Islet precursor cell (in vitro differentiated cells): Measurements from ENCODE around the gene CSNK1G2.

Experiments
- DNase-seq: peaks from one replicate; pipeline ENCODE4 v3.0.0-alpha.2; 2018

CSNK1G2 gene

DNA sequence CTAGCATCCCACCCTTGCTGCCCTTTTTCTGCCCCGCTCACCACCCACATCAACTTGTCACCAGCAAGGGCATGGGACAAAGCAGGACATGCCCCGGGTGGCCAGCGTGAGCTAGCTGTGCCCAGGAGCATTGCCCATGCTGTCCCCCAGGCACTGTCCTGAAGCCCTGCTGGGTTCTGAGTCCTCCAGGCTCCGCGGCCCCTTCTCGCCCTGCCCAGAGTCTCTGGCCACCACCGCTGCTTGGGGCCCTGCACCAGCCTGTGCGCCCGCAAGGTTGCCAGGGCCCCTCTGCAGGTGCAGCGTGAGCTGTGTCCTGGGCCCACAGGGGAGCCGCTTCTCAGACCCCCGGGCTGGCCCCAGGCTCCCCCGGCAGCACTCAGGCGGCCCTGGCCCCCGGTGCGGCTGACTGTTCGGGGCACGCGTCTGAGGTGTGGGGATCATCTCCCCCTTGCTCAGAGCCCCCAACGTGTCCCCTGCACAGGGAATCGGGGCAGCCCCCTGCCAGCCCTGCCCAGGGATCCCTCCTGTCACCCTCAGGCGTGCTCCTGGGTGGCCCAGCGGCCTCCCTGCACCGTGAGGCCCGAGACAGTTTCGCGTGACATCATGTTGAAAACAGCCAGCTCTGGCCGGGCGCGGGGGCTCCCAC is 4.1 kb downstream of the CSNK1G2 start:
- DNase-seq, result no peak

DNA sequence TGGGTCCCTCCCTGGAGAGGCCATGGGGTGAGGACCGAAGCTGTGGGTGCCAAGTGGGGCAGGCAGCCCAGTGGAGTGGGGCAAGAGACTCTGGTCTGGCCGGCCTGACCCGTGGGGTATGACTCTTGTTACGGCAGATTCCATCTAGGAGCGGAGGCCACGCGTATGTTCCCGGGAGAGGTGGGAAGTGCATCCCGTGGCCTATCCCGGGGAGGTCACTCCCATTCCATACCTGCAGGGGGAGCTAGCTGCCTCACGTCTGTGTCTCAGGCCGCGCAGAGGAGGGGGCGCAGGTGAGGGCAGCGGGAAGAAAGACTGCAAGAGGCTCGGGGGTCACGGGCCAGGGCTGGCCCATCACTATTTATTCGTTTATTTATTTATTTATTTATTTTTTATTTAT is 4.9 kb downstream of the CSNK1G2 start:
- DNase-seq, result peak; percentile 88

DNA sequence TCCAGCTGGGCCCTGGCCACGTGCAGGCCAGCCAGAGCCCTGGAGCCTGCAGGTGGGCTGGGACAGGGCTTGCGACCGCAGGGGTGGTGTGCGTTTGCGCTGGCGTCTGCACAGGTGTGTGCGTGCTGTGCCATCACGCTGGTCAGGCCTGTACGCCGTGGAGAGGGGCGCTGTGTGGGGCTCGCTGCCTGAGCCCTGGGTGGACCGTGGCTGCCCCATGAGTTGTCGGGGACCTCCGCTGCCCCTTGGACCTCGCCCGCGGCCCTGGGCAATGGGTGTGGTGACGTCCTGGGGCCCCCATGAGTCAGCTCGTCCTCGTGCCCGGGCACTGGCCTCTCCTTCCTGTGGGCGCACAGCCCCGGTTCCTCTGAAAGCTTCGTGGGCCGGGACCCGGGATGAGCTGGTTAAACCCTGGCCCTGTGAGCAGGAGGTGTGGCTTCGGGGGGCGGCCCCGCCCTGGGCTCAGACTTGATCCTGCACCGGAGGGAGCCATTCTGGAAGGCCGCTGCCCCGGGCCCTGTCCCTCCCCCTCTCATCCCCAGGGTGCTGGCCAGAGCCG is 6.8 kb downstream of the CSNK1G2 start:
- DNase-seq, result no peak

DNA sequence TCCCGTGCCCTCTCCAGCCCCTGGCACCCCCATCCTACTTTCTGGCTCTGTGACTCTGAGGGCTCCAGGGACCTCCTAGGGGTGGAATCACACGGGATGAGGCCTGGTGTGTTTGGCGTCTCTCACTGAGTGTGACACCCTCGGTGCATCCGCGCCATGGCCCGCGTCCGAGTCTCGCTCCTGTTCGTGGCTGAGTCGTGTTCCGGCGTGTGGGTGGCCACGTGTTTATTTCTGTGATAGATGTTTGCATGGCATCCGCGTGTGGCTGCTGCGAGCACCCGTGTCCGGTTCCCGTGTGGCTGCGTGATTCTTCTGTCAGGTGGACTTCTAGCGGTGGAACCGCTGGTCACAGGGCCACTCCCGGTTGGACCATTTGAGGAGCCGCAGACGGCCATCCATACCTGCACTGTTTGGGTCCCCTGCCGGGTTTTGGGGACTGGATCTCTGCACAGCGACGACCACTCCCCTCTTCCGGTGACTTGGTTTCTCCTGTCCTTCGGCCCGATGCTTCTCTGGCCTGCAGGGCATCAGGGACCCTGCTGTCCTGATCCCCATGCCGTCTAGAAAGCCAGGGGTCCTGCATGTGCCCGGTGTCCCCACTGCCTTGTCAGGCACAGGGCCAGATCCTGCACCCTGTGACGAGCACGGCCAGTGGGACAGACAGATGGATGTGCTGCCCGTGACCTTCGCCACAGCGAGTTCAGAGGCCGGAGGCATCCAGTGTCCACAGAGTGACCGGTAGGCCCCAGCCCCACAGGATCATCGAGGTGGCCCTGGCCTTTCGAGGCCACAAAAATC is 8.5 kb downstream of the CSNK1G2 start:
- DNase-seq, result no peak

DNA sequence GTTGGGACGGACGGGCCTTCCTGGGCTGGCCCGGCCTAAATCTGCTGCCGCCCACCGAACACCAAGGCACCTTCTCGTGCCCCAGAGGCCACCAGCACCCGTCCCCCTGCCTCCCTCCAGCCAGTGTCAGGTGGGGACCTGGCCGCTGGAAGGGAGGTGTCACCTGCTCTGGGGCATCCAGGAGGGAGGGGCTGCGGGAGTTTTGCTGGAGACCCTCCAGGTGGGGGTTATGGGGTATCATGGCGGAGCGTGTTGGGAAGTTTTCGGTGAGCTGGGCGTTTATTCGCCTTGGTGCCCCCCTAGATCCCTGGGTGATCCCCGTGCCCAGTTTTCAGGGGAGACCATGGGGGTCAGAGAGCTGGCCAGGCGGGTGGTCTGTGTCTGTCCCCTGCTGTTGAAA is 9.7 kb downstream of the CSNK1G2 start:
- no peak for DNase-seq

DNA sequence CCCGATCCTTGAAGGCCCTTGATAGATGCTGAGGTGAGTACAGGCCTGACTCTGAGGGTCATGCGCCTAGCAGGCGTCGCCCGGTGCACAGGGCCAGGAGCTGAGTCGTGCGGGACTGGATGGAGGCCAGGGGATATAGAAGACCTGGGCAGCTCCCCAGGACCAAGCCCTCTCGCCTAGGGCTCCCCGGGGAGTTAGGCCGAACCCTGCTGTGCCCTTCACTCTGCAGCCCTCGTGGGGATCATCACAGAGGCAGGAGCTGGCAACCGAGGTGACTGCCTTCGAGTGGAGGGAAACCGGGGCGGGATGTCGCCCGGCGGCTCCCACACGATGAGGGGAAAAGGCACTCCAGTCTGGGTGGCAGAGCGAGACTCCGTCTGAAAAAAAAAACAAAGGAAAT is 11.7 kb downstream of the CSNK1G2 start:
- DNase-seq, result no peak

DNA sequence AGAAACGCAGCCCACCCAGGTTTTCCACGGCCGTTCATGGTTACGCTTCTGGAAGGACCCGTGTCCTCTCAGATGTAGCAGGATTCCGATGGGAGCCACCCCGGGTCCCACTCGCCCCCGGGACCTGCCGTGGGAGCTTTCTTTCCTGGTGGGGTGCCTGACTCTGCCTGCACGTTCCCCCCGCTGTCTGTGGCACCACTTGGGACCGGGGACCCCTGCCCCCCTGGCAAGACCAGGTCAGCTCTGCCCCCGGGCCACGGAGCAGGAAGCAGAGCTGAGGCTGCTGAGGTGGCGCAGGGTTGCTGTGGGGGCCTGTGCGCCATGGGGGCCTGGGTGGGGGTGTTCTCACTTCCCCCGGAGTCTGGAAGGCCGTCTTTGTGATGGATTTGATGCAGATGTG is 12.1 kb downstream of the CSNK1G2 start:
- DNase-seq, result no peak

DNA sequence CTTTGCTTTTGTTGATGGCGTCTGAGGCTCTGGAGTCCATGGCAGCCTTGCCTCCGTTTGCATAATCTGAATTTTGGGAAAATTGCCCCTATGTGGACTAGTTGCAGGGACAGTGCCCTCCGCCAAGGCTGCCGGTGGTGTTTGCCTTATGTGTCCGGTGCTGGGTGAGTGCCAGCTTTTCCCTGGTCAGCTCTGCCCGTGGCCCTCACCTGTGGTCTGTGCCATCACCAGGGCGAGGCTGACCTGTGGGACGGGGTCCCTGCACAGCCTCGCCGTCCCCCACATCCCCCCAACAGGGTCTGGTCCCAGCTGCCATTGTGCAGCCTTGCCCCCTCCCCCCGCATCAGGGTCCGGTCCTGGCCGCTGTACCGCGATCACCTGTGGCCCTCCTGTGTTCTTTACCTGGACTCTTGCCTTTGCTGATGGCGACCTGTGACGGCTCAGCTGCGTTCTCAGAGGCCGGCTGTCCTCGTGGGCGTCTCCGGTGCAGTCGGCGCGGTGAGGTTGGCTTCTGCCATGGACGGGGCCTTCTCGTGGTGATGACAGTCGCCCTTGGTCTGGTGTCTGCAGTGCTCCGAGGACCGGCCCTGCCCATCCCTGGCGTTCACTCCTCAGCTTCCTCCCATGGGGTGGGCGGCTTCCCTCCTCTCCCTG is 12.6 kb downstream of the CSNK1G2 start:
- no peak for DNase-seq

DNA sequence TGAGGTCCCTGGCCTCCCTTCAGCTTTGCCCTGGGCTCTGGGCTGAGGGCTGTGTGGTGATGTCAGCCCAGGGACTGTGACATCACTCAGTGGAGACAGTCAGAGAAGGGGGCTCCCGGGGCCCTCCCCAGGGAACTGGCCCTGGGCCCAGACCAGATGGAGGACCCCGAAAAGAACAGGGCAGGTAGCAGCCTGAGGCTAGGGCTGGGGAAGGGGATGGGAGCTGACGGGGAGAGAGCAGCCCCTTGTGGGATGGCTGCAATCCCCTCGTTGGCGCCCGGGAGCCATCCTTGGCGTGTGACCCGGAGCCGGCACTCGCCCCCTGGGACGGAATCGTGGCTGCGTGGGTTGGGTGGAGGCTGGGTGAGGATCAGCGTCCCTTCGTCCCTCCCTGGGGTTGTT is 13.6 kb downstream of the CSNK1G2 start:
- no peak for DNase-seq

DNA sequence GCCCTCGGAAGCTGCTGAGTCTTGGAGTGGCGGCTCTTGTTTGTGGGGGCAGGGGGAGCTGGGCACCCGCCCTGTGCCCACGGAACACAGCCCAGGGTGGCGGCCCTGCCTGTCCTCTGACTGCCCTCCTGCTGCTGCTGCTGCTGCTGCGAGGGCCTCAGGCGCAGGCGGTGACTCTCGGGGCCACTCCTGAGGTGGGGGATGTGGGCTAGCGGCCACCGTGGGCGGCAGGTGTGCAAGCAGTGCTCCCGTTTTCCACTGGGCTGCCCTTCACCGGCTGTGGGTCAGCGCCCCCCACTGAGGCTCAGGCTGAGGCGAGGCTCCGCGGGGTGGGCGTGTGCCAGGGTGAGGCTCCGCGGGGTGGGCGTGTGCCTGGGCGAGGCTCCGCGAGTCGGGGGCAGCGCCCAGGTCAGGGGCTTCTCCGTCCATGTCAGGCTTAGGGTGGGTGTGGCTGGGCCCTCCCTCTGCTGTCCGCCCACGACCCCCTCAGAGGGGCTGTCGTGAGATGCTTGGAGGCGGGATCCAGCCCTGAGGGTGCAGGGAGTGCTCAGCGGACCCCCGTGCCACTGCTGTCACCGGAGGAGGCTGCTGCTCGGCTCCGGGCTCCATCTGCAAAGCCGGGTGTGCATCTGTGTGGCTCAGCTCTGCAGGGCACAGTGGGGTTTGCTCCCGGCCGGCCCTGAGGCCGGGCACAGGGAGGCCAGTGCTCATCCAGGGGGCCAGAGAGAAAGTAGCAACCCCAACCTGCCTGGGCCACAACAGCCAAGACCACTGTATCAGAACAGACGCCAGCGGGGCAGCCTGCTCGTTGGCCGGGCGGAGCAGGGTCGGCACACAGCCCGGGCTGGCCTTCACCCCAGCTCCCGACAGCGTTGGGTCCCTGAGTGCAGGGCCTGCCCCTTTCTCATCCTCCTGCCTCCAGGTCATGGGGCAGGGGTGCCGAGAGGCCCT is 14.5 kb downstream of the CSNK1G2 start:
- no peak for DNase-seq

DNA sequence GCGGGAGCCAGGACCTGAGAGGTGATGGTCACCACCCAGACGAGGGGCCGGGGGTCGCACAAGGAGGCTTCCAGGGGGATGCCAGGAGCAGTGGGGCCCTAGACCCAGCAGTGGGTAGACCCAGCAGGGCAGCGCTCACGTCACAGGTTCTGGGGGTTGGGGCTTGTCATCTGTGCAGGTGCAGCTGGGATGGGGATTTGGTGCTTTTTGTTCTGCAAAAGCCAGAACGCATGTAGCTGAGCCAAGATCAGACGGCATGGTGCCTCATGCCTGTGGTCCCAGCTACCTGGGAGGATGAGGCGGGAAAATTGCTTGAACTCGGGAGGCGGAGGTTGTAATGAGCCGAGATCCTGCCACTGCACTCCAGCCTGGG is 15.1 kb downstream of the CSNK1G2 start:
- no peak for DNase-seq

DNA sequence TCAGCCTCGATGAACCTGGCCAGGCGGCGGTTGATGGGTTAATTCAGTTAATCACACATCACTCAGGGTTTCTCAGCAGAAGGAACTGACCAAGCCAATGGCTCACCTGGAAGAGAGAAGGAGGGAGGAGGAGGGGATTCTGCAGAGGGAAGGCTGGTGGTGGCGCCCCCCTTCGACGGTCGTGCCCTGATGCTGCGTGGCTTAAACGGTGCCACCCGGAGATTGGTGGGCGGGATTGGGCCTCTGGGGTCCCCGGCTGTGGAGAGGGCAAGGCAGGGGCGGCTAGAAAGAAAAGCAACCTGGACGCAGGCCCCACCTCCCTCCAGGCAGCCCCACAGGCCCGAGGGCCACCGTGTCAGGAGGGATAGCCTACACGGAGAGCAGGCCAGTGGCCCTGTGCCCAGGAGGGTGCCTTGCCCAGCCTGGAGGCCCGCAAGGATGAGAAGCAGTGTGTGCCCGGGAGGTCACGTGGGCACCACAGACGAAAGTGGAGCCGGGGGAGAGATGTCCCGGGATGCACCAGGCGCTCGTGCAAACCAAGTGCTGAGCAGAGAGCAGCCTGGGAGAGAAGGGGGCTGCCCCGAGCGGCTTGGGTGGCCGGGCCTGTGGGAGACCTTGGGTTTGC is 16.0 kb downstream of the CSNK1G2 start:
- no peak for DNase-seq

DNA sequence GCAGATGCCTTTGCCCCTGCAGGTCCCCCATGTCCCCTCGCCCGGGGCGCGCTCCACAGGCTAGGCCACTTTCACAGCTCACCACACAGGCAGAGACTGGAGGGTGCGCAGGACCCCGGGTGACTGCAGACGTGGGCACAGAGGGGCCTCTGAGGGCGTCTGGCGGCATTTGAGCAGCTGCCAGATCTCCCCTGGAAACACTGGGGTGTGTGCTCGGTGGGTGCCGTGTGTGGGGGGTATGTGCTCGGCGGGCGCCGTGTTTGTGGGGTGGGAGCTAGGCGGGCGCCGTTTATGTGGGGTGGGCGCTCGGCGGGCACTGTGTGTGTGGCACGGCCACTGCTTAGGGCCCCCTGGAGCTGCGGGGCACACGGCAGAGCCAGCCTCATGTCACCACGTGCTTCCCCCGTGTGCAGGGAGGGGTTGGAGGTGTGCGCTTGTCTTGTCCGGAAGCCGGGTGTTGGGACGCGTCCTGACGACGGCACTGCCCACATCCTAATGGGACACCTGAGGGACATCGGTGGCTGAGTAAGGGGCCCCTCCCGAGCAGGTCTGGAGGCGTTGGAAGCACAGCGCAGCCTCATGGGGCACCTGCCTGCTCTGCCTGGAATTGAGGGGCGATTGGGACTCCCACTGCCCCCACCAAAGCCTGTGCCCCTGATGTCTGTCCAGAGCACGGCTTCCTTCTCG is 16.7 kb downstream of the CSNK1G2 start:
- no peak for DNase-seq

DNA sequence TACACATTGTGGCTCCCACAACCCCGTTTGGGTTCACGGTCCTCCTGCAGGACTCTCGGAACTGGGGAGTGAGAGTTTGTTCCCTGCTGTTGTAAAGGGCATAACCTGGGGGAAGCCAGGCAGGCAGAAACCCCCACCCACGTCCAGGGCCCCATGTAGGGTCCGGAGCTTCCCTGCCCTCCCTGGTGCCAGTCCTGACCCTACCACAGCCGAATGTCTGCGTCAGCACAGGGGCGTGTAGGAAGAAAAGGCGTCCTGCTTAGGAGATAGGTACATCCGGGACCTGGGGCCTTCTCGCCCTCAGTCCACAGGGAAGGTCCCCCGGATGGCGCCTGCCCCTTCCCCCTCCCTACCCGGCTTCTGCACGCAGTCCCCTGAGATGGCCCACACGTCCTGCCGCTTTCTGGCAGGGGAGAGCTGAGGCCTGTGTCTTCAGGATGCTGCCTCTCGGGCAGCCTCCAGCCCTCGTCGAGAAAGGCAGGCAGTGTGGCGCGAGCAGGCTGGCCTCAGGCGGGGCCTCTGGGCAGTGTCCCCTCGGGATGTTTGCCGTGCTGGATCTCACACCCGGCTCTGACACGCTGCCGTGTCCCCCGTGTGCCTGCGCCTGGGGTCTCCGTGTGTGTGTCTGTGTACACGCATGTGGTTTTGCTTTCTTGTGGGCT is 19.1 kb downstream of the CSNK1G2 start:
- no peak for DNase-seq

DNA sequence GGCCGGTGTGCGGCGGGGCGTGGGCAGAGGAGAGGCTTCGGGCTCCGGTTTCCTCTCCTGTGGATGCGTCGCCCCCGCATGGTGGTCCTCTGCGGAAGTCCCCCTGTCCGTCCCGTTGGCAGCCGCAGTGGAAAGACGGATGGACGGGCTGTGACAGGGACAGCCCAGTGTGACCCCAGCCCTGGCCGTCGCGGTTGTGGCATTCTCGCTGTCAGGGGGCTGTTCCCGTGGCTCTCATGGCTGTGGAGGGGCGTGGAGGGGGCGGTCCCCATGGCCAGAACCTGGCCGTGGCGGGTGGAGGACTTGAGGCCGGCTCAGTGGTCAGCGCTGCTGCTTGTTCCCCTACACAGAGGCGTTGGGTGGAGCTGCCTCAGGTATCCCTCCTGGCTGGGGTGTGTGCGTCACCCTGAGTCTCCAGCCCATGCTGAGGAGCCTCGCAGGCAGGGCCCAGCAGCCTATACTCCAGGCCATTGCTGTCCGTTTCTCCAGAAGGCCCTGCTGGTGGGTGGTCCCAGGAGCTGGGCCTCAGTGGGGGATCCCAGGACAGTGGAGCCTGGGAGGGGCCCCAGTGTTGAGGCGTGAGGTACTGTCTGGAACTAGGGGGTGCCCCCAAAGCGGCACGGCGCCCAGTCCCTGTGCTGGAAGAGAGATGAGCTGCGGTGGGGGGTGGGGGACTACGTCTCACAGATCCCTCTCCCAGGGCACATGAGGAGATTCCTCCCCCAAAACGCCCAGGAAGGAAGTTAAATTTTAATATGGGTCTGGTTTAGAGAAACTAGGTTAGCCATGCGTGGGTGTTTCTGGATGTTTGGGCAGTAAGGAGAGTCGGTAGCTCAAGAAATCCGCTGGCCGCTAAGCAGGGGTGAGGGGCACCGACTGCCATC is 20.3 kb downstream of the CSNK1G2 start:
- no peak for DNase-seq

DNA sequence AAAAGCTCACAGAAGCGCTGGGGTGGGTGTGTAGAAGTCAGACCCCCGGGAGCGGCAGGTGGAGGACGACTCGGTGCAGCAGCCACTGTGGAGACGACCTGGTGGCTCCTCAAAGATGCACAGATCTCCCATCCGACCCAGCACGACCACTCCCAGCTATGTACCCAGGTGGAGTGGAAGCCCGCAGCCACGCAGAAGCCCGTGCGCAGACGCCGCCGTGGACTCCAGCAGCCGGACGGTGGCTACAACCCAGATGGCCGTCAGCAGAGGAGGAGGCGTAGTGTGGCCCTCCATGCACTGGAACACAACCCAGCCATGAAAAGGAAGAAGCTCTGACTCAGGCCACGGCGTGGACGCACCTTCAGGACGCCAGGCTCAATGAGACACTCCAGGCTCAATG is 21.7 kb downstream of the CSNK1G2 start:
- DNase-seq, result no peak

DNA sequence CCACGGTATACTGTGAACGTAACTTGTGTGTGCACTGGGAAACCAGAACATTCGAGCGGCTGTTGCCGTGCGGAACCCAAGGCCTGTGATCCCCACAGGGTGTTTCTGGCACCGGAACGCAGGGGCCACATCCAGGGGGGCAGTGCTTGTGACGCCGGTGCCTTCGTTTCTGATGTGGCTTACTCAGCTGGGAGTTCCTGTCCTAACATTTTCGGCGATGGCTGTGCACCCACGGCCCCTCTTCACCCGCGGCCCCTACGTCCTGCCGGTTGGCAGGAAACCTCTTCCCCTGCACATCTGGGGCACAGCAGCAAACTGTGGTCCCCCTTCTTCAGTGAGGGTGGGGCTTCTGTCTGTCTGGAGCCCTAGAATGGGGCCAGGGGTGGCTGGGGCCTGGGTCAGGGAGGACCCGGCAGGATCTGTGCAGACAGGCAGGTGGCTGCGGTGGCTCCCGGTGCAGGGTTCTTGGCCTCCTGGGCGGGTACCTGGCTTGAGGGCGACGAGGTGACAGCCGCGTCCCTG is 26.2 kb downstream of the CSNK1G2 start:
- DNase-seq, result no peak

DNA sequence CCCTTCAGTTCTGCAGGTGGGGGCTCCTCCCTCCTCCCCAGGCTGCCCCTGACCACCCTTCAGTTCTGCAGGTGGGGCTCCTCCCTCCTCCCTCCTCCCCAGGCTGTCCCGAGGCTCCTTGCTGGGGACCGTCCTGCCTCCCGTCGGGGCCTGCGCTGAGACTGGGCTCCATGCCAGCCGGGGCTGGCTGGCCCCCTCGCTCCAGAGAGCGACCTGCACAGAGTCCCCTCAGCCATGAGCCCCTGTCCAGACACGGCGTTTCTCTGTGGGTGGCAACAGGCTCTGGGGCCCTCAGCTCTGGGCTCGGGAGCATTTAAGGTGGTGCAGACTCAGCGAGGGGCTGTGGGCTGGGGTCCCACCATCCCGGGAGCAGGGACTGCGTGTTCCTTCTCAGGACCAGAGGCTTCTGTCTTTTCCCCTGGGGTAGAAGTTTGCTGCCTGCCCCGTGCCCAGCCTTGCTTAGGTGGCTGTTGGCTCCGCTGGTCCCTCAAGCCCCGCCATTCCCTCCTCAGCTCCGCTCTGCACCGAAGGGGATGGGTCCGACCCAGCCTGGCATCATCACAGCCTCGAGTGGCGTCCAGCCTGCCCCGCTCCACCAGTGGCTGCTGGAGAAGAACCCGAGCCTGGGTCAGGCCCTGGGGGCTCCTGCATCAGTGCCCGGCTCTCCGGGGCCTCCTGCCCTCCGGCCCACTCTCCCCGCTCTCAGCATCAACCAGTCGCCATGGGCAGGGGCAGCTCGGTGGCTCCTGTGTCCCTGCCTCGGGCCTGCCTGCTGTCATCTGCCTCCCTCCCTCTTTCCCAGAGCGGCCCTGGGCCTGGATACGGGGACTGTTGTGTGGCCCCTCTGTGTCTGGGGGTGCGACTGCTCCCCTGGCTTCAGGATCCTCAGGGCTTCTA is 27.6 kb downstream of the CSNK1G2 start:
- no peak for DNase-seq
